ENCODE data around the gene TMEM132C. TPM values are rescaled to one million over a fixed set of nuclear protein-coding genes. Genes with fewer than 3 reads are reported as not detected.

TMEM132C gene
- total RNA-seq, 2 donors from 2014 or later, result 0.26 to 0.33 TPM

DNA sequence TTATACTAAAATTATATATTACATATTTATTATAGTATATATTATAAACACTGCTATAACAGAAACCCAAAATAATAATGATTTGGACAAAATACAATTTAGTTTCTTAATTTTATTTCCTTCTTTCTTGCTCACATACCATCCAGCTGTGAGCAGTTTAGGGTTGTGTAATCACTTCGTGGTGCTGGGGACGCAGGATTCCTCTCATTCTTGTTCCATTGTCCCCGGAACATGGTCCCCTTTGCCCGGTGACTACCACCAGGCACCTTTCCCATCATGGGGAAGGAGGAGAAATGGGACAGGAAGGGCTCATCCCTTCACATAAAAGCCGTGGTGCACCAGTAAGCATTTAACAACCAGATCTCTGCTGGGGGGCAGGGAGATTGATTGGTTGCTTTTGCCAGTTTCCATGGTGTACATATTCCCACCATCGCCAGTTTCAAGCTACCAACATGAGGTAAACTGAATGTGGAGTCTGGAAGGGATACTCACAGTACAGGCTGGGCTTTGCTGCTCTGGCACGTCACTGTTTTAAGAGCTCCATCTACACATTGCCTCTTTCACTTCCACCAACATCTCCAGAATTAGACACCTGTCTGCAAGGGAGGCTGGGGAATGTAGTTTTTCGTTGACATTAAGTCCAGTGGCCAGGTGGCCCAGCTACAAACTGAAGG lies 191.5 kb downstream of the TMEM132C start:
- no peaks in the 10 kb centered on the region for H3K36me3 Mint-ChIP-seq (ENCODE audit: low read depth)
- no peaks in the 10 kb centered on the region for H3K27me3 ChIP-seq (ENCODE audit: control insufficient read depth, insufficient read depth, low read length, poor library complexity, severe bottlenecking)
- peaks cover 2% of the 10 kb centered on the region for H3K27me3 Mint-ChIP-seq (ENCODE audit: insufficient read depth)
- no peaks in the 10 kb centered on the region for H3K4me1 Mint-ChIP-seq
- no peak overlapping the region for H3K27ac Mint-ChIP-seq
- H3K4me1 ChIP-seq (ENCODE audit: control insufficient read depth, insufficient read depth, low read length), result no peaks in the 10 kb centered on the region
- no peak overlapping the region for H3K27ac ChIP-seq (ENCODE audit: low read depth, low read length)
- peaks cover 2% of the 10 kb centered on the region for H3K9me3 Mint-ChIP-seq
- no peak overlapping the region for H3K9ac ChIP-seq (ENCODE audit: extremely low read depth, low read length, poor library complexity, severe bottlenecking)
- no peaks in the 10 kb centered on the region for H3K36me3 ChIP-seq (ENCODE audit: control insufficient read depth, insufficient read depth, low read length)
- TF ChIP-seq, protein P1, sequence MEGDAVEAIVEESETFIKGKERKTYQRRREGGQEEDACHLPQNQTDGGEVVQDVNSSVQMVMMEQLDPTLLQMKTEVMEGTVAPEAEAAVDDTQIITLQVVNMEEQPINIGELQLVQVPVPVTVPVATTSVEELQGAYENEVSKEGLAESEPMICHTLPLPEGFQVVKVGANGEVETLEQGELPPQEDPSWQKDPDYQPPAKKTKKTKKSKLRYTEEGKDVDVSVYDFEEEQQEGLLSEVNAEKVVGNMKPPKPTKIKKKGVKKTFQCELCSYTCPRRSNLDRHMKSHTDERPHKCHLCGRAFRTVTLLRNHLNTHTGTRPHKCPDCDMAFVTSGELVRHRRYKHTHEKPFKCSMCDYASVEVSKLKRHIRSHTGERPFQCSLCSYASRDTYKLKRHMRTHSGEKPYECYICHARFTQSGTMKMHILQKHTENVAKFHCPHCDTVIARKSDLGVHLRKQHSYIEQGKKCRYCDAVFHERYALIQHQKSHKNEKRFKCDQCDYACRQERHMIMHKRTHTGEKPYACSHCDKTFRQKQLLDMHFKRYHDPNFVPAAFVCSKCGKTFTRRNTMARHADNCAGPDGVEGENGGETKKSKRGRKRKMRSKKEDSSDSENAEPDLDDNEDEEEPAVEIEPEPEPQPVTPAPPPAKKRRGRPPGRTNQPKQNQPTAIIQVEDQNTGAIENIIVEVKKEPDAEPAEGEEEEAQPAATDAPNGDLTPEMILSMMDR (conservative IDR thresholded peaks at IDR 0.05), result no peak
- no peaks in the 10 kb centered on the region for H3K9me3 ChIP-seq (ENCODE audit: control insufficient read depth, low read length)
- WGBS, 2 experiments (ENCODE audit: insufficient coverage in 1 of 2, insufficient read length in 1 of 2), result 70 to 80% methylated on average over 5 to 8 of the region's 8 CpGs
- no peak overlapping the region for H3K4me3 Mint-ChIP-seq
- peak; percentile 68 for DNase-seq
- H3K4me3 ChIP-seq (ENCODE audit: low read length), result no peak overlapping the region

DNA sequence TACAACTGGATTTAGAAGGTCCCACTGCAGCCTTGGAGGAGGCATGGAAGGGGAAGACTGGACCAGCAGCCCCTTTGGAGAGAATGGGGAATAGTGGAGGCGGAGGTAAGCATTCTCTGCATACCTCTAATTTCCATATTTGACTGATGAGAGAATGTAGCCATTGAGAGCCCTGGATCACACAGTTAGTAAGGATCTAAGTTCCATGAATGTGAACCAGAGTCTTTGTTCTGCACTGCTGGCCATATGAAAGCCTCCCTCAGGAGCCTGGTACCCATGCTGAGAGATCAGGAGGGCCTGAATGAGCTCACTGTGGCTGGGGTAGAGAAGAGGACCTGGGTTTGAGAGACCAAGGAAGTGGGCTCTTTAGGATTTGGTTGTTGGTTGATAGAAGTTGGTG lies 192.1 kb downstream of the TMEM132C start:
- Histone ChIP-seq H3K4me3 (ENCODE audit: low read length) (no peak overlapping the region), H3K36me3 (ENCODE audit: control insufficient read depth, insufficient read depth, low read length) (no peaks in the 10 kb centered on the region), H3K4me1 (ENCODE audit: control insufficient read depth, insufficient read depth, low read length) (no peaks in the 10 kb centered on the region), H3K27me3 (ENCODE audit: control insufficient read depth, insufficient read depth, low read length, poor library complexity, severe bottlenecking) (no peaks in the 10 kb centered on the region), H3K9ac (ENCODE audit: extremely low read depth, low read length, poor library complexity, severe bottlenecking) (no peak overlapping the region), H3K27ac (ENCODE audit: low read depth, low read length) (no peak overlapping the region), H3K9me3 (ENCODE audit: control insufficient read depth, low read length) (no peaks in the 10 kb centered on the region)
- no peaks in the 10 kb centered on the region for H3K4me1 Mint-ChIP-seq
- H3K36me3 Mint-ChIP-seq (ENCODE audit: low read depth), result no peaks in the 10 kb centered on the region
- H3K27ac Mint-ChIP-seq, result no peak overlapping the region
- no peak overlapping the region for H3K4me3 Mint-ChIP-seq
- DNase-seq, result peak; percentile 83
- no peaks in the 10 kb centered on the region for H3K27me3 Mint-ChIP-seq (ENCODE audit: insufficient read depth)
- H3K9me3 Mint-ChIP-seq, result peaks cover 2% of the 10 kb centered on the region
- 83% methylated on average over 1 of the region's 1 CpG; no CpG with 5 or more reads in 1 of the 2 experiments for whole genome bisulfite sequencing, 2 experiments (ENCODE audit: insufficient coverage in 1 of 2, insufficient read length in 1 of 2)
- TF ChIP-seq, protein P1 (conservative IDR thresholded peaks at IDR 0.05), result no peak

DNA sequence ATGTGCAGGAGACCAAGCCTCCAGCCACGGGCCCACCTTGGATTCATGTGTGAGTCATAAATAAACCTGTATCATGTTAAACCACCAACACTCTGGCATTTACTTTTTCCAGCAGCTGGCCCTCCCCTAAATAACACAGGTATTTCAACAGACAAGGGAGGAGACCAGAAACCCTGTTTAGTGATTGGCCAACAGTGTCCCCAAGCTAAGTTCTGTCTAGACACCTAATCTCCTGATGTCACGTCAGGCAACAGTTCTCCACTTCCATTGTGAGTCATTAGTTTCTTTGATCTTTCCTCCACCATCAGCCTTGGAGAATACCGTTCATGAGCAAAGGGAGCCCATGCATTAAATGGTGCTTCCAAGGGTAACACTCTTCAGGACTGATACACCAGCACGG lies 196.9 kb downstream of the TMEM132C start:
- H3K9me3 Mint-ChIP-seq, result peaks cover 2% of the 10 kb centered on the region
- no peak overlapping the region for H3K27ac Mint-ChIP-seq

More for the DNA sequence above, 196.9 kb downstream of the TMEM132C start:
- no peaks in the 10 kb centered on the region for H3K4me1 ChIP-seq (ENCODE audit: control insufficient read depth, insufficient read depth, low read length)
- TF ChIP-seq, protein P1 (conservative IDR thresholded peaks at IDR 0.05), result no peak
- no peak overlapping the region for H3K4me3 ChIP-seq (ENCODE audit: low read length)
- Mint-ChIP-seq H3K4me3 (no peak overlapping the region), H3K4me1 (no peaks in the 10 kb centered on the region), H3K27me3 (ENCODE audit: insufficient read depth) (no peaks in the 10 kb centered on the region), H3K36me3 (ENCODE audit: low read depth) (no peaks in the 10 kb centered on the region)
- DNase-seq, result no peak
- H3K36me3 ChIP-seq (ENCODE audit: control insufficient read depth, insufficient read depth, low read length), result no peaks in the 10 kb centered on the region
- no peak overlapping the region for H3K9ac ChIP-seq (ENCODE audit: extremely low read depth, low read length, poor library complexity, severe bottlenecking)
- H3K27me3 ChIP-seq (ENCODE audit: control insufficient read depth, insufficient read depth, low read length, poor library complexity, severe bottlenecking), result no peaks in the 10 kb centered on the region
- 85 to 100% methylated on average over 3 to 4 of the region's 4 CpGs for WGBS, 2 experiments (ENCODE audit: insufficient coverage in 1 of 2, insufficient read length in 1 of 2)
- no peak overlapping the region for H3K27ac ChIP-seq (ENCODE audit: low read depth, low read length)
- H3K9me3 ChIP-seq (ENCODE audit: control insufficient read depth, low read length), result no peaks in the 10 kb centered on the region
